Spinal cord (tissue), 10 donors: ENCODE measurements around the gene SEM1. TPM values are rescaled to one million over a fixed set of nuclear protein-coding genes. Genes with fewer than 3 reads are reported as not detected.
"Not testable (repeated sequence)": the region's sequence is repeated elsewhere in the genome, so short reads cannot be mapped to it uniquely, and the experiment has no call there.

Experiments
- DNase-seq, 6 donors: peaks; one replicate each; pipeline versions ENCODE4 v3.0.0 to v3.0.0-alpha.2; 2013 to 2015; ENCODE audit warnings: low spot score in 6 of 6, low read depth in 4 of 6
- H3K27ac ChIP-seq: one replicate; pipeline ENCODE4 v1.5.1; 2013; ENCODE audit warnings: low read depth, low read length, control low read depth
- H3K27me3 ChIP-seq: one replicate; pipeline ENCODE4 v1.6.1; 2013; ENCODE audit warnings: low read length; ENCODE audit not compliant: control insufficient read depth, insufficient read depth
- H3K36me3 ChIP-seq: one replicate; pipeline ENCODE4 v1.6.1; 2013; ENCODE audit warnings: low read length; ENCODE audit not compliant: control insufficient read depth, insufficient read depth
- H3K4me1 ChIP-seq: one replicate; pipeline ENCODE4 v1.6.1; 2013; ENCODE audit warnings: low read length; ENCODE audit not compliant: control insufficient read depth, insufficient read depth
- H3K4me3 ChIP-seq: one replicate; pipeline ENCODE4 v1.5.1; 2013; ENCODE audit warnings: low read depth, low read length, control low read depth
- H3K9me3 ChIP-seq: one replicate; pipeline ENCODE4 v1.6.1; 2013; ENCODE audit warnings: low read length; ENCODE audit not compliant: control insufficient read depth, insufficient read depth
- WGBS: methylation state at CpG from one replicate; pipeline ENCODE4 v1.1.5; 2013; ENCODE audit warnings: missing lambda C conversion rate; ENCODE audit not compliant: insufficient coverage; 5-methylcytosine and 5-hydroxymethylcytosine counted together
- polyA plus RNA-seq, 2 donors: library from polyadenylated mRNA; unstranded; fragments of 120-200 nt; gene quantifications; one replicate each; pipeline ENCODE4 v1.2.1, GENCODE V29; 2013; ENCODE audit not compliant: insufficient read length in 2 of 2
- total RNA-seq, 2 donors: library from RNA; depleted of rRNA in 1 of 2; stranded (reverse); fragments of 120-200 nt in 1 of 2; fragments of >200 nt in 1 of 2; gene quantifications; one replicate each; pipeline versions ENCODE4 v1.2.3 to v1.2.4, GENCODE V29; 2013 to 2014
- donor health status: healthy.

The SEM1 gene
- total and polyA plus RNA-seq, 4 donors = 23.0 to 136 (median 102) TPM

DNA sequence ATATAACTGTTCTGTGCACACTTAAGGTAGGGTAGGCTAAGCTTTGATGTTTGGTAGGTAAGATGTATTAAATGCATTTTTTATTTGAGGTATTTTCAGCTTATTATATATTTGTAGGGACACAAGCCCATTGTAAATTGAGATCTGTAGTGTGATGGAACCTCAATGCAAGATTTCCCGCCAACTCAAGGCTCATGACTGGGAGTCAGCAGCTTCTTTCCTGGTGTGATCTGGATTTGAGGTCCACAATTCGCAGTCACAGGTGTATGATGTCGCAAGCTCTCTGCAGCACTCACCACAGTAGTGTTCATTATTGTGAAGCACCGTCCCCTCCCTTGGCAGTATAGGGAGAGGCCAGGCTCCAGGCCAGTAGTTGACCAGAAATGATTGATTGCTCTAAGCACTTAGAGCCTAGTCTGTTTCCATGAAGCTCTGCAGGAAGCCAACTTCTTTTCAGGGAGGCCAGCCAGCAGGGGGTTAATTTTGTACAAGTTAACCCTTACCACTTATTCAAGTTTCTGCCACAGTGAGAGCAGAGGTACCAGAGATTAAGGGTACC is 54.9 kb downstream of the SEM1 start:
- H3K4me3 ChIP-seq = no peak overlapping the region
- WGBS = 40% methylated on average over 1 of the region's 4 CpGs
- no peaks in the 10 kb centered on the region for H3K36me3 ChIP-seq

DNA sequence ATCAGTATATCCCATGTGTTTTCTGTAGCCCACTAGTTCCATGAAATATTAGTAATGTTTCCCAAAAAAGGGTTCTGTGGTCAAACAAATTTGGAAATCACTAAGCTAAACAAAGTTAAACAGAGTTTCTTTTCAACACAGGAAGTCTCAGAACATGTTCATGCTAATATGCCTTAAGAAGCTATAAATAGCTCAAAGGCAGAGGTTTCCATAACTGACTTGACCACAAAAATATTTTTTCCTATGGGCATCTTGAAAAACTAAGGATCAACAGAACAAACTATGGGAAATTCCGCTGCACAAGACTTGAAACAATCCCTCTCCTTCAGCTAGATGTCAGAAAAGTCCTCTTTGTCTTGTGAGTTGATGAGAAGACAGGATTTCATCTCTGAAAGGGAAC is 59.7 kb downstream of the SEM1 start:
- WGBS = no CpG with 5 or more reads among the region's 1 CpG
- H3K27ac ChIP-seq = no peak overlapping the region
- H3K36me3 ChIP-seq = no peaks in the 10 kb centered on the region

More for the DNA sequence above, 54.9 kb downstream of the SEM1 start:
- H3K27ac ChIP-seq = no peak overlapping the region
- no peaks in the 10 kb centered on the region for H3K27me3 ChIP-seq
- DNase-seq = no peak
- H3K4me1 ChIP-seq = no peaks in the 10 kb centered on the region
- H3K9me3 ChIP-seq = no peaks in the 10 kb centered on the region

DNA sequence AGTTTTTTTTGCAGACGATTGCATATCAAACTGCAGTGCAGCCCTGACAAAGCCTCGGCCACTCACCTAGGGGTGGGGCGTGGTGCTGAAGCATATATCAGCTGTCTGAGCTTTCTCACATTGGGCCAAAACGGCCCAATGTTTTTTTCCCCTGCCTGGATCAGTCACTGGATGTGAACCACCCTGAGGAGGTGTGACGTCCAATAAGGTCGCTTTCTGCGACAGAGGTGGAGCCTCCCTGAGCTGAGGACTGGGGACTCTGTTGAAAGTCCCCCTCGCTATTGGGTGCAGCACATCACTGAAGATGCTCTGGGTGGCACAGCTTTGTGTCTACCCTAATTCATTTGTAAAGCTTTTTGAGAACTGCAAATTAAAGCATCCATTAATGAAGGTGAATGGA is 60.9 kb downstream of the SEM1 start:
- H3K36me3 ChIP-seq = no peaks in the 10 kb centered on the region
- H3K9me3 ChIP-seq = no peaks in the 10 kb centered on the region
- WGBS = 89% methylated on average over 8 of the region's 8 CpGs
- H3K4me1 ChIP-seq = no peaks in the 10 kb centered on the region
- no peaks in the 10 kb centered on the region for H3K27me3 ChIP-seq
- no peak overlapping the region for H3K4me3 ChIP-seq
- no peak for DNase-seq
- H3K27ac ChIP-seq = no peak overlapping the region

More for the DNA sequence above, 59.7 kb downstream of the SEM1 start:
- no peak for DNase-seq
- no peaks in the 10 kb centered on the region for H3K9me3 ChIP-seq
- no peaks in the 10 kb centered on the region for H3K4me1 ChIP-seq
- no peaks in the 10 kb centered on the region for H3K27me3 ChIP-seq
- H3K4me3 ChIP-seq = no peak overlapping the region

DNA sequence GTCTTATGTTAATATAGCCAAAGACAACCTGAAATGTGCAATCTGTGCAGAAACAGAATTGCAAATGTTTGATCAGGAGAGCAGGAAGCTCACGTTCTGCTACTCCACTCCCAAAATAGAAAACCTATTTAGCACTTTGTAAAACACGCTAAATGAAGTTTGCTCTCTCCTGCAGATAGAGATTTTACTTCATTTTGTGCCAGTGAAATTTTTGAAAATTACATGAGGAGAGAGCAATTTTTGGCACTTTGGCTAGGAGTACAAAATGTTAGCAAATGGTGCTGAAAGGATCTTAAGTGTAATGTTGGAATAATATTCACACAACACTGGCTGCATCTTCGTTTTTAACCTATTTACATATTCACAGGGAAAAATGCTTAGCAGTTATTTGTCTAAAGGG is 61.9 kb downstream of the SEM1 start:
- peak in 2 of 6 donors; percentile 28 to 84 for DNase-seq
- Histone ChIP-seq H3K27ac (no peak overlapping the region), H3K36me3 (no peaks in the 10 kb centered on the region), H3K4me1 (no peaks in the 10 kb centered on the region), H3K9me3 (peaks cover 1% of the 10 kb centered on the region), H3K27me3 (no peaks in the 10 kb centered on the region), H3K4me3 (no peak overlapping the region)
- no CpG with 5 or more reads among the region's 3 CpGs for WGBS

DNA sequence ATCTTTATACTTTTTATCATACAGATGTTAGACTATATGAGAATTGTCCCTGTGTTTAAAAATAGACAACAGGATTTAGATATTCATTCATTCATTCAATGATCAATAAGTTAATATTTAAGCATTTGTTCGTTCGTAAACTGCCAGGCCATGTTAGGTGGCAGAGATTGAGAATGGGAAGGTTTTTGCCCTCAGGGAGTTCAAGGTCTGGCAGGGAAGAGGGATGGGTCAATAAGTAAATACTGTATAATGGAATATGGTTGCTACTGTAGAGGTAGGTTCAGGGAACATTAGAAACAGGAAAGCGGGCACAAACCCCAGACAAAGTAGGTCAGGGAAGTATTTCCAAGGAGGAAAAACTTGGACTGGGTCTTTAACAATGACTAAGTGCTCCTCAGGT is 64.6 kb downstream of the SEM1 start:
- Histone ChIP-seq H3K4me1 (no peaks in the 10 kb centered on the region), H3K27me3 (no peaks in the 10 kb centered on the region), H3K27ac (no peak overlapping the region), H3K36me3 (no peaks in the 10 kb centered on the region), H3K4me3 (no peak overlapping the region), H3K9me3 (peaks cover 1% of the 10 kb centered on the region)
- WGBS = 94% methylated on average over 1 of the region's 3 CpGs
- no peak for DNase-seq

DNA sequence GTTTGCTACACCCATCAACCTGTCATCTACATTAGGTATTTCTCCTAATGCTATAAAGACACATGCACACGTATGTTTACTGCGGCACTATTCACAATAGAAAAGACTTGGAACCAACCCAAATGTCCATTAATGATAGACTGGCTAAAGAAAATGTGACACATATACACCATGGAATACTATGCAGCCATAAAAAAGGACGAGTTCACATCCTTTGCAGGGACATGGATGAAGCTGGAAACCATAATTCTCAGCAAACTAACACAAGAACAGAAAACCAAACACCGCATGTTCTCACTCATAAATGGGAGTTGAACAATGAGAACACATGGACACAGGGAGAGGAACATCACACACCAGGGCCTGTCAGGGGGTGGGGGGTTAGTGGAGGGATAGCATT is 66.2 kb downstream of the SEM1 start:
- H3K27ac ChIP-seq, H3K9me3 ChIP-seq, H3K4me3 ChIP-seq, H3K36me3 ChIP-seq, H3K4me1 ChIP-seq, H3K27me3 ChIP-seq, DNase-seq: not testable (repeated sequence)
- WGBS = no CpG with 5 or more reads among the region's 4 CpGs

DNA sequence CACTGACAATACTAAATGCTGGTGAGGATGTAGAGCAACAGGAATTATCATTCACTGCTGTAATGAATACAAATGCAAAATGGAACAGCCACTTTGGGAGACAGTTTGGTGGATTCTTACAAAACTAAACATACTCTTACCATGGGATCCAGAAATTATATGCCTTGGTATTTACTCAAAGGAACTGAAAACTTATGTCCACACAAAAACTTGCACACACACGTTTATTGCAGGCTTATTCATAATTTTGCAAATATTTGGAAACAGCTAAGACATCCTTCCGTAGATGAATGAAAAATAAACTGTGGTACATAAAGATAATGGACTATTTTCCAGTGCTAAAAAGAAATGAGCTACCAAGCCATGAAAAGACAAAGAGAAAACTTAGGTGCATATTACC is 69.6 kb downstream of the SEM1 start:
- Histone ChIP-seq H3K27ac (no peak overlapping the region), H3K36me3 (no peaks in the 10 kb centered on the region), H3K4me3 (no peak overlapping the region), H3K9me3 (peaks cover 1% of the 10 kb centered on the region), H3K4me1 (no peaks in the 10 kb centered on the region), H3K27me3 (no peaks in the 10 kb centered on the region)
- WGBS = no CpG with 5 or more reads among the region's 2 CpGs
- no peak for DNase-seq
